A549 (cell line): ENCODE measurements around the gene NEK5.

Experiments used
- CEBPB ChIP-seq, 2 experiments: fragments of >200 bp in 1 of 2; sonication (Bioruptor Twin) in 1 of 2; formaldehyde crosslinking in 1 of 2; IDR thresholded peaks; 2 replicates each; pipeline ENCODE4 v1.6.1; 2012 to 2016
- CTCF ChIP-seq: fragments of >200 bp; sonication (Bioruptor Twin); formaldehyde crosslinking; IDR thresholded peaks from 3 replicates; pipeline ENCODE4 v1.5.1; 2016
- EP300 ChIP-seq, 2 experiments: fragments of >200 bp; sonication (Bioruptor Twin); formaldehyde crosslinking; IDR thresholded peaks; 2 replicates in 1 of 2; 3 replicates in 1 of 2; pipeline ENCODE4 v1.6.1; 2016 to 2017
- HDAC2 ChIP-seq: fragments of 200-600 bp; sonication (generic); IDR thresholded peaks from 2 replicates; pipeline ENCODE4 v1.6.1; 2016
- MAX ChIP-seq: IDR thresholded peaks from 2 replicates; pipeline ENCODE4 v1.6.1; 2012
- NPAS2 ChIP-seq: fragments of 250-450 bp; sonication (Bioruptor Pico); IDR thresholded peaks from 2 replicates; pipeline ENCODE4 v1.8.0; 2022; ENCODE audit warnings: mild to moderate bottlenecking, moderate library complexity, borderline replicate concordance
- PHF8 ChIP-seq: fragments of 200-600 bp; sonication (generic); IDR thresholded peaks from 2 replicates; pipeline ENCODE4 v1.6.1; 2016; ENCODE audit warnings: low read depth, mild to moderate bottlenecking, antibody characterized with exemption, moderate library complexity, borderline replicate concordance
- RCOR1 ChIP-seq: fragments of 150-350 bp; IDR thresholded peaks from 2 replicates; pipeline ENCODE4 v1.6.1; 2014; ENCODE audit warnings: antibody characterized with exemption, low read length, low read depth
- RFX5 ChIP-seq: fragments of 450-650 bp; IDR thresholded peaks from 2 replicates; pipeline ENCODE4 v1.7.1; 2014; ENCODE audit warnings: antibody characterized with exemption, mild to moderate bottlenecking, moderate library complexity
- SMC3 ChIP-seq: fragments of >200 bp; sonication (Bioruptor Twin); formaldehyde crosslinking; IDR thresholded peaks from 3 replicates; pipeline ENCODE4 v1.6.1; 2018; ENCODE audit warnings: inconsistent platforms
- TF ChIP-seq, protein P1 (sequence below): fragments of 450-650 bp; IDR thresholded peaks from 2 replicates; pipeline ENCODE4 v1.6.1; 2014; ENCODE audit warnings: antibody characterized with exemption

- no peak for TF ChIP-seq CTCF
- no peak for TF ChIP-seq SMC3
- TF ChIP-seq NPAS2 (CRISPR knock-in tag) = no peak
- TF ChIP-seq, protein P1, sequence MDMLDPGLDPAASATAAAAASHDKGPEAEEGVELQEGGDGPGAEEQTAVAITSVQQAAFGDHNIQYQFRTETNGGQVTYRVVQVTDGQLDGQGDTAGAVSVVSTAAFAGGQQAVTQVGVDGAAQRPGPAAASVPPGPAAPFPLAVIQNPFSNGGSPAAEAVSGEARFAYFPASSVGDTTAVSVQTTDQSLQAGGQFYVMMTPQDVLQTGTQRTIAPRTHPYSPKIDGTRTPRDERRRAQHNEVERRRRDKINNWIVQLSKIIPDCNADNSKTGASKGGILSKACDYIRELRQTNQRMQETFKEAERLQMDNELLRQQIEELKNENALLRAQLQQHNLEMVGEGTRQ = no peak
- no peak for TF ChIP-seq CEBPB (IDR thresholded peaks at IDR 0.05)
- TF ChIP-seq RCOR1 = no peak
- no peak for TF ChIP-seq PHF8
- TF ChIP-seq RFX5 = no peak
- no peak for TF ChIP-seq HDAC2
- TF ChIP-seq MAX = no peak
- no peak for TF ChIP-seq EP300 (IDR thresholded peaks at IDR 0.05)
Observed at GRCh38 chr13:52048516-52048915, 80.4 kb downstream of the NEK5 start.
